GM18868 (cell line): ENCODE results near the gene AHCYL2.
A peak's percentile ranks its signal among the peaks of the same experiment; 100 is the strongest.
"Not testable (repeated sequence)": the region's sequence is repeated elsewhere in the genome, so short reads cannot be mapped to it uniquely, and the experiment has no call there.

Source experiments
- ATAC-seq: cut with Tn5 transposase; IDR thresholded peaks from one replicate; pipeline ENCODE4 v1.9.1; 2021; ENCODE audit warnings: mild to moderate bottlenecking, moderate library complexity; ENCODE audit not compliant: unreplicated experiment

AHCYL2 gene

GRCh38 chr7:129240119-129240820 lies 15.4 kb downstream of the AHCYL2 start:
- ATAC-seq = no peak

- no peak for ATAC-seq
These were observed 19.4 kb downstream of the AHCYL2 start for GRCh38 chr7:129244220-129244619.

- ATAC-seq = no peak
These were observed 20.7 kb downstream of the AHCYL2 start for GRCh38 chr7:129245533-129245932.

- no peak for ATAC-seq
These were observed 22.3 kb downstream of the AHCYL2 start for GRCh38 chr7:129247087-129247486.

DNA sequence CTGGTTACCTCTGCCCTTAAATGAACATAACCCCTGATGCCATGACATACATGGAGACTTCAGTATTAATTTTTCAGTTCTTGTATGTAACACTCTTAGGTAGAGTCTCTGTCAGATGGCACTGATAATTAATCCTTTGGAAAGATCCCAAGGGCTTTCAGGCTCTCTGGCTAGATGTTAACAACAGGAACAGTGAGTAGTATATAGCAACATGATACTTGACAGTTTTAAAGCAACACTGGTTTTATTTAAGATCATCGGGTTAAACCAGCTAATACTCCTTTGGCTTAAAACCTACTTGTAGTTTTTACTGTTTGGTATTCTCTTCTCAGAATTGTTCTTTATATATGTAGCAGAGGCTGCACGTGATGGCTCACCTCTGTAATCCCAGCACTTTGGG lies 27.3 kb downstream of the AHCYL2 start:
- no peak for ATAC-seq

DNA sequence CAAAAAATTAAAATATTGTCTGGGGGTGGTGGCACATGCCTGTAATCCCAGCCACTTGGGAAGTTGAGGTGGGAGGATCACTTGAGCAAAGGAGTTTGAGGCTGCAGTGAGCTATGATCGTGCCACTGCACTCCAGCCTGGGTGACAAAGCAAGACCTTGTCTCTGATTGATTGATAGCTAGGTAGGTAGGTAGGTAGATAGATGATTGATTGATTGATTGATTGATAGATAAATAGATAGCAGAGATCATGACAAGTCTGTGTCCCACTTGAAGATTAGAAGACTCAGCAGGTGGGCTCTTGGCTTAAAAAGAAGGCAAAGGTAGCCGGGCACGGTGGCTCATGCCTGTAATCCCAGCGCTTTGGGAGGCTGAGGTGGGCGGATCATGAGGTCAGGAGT lies 27.8 kb downstream of the AHCYL2 start:
- not testable (repeated sequence) for ATAC-seq

DNA sequence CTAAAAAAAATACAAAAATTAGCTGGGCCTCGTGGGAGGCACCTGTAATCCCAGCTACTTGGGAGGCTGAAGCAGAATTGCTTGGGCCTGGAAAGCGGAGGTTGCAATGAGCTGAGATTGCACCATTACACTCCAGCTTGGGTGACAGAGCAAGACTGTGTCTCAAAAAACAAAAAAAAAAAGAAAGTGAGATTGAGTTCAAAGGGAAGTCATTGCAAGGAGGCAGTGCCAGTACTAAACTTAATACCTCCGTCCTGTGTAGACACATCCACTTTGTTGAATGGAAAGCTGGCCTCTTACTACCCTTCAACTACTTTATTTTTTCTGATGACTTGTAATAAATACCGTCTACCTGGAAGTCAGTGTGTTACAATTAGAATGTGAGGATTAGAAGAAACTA lies 31.0 kb downstream of the AHCYL2 start:
- ATAC-seq = no peak

GRCh38 chr7:129256221-129256620 lies 31.4 kb downstream of the AHCYL2 start:
- no peak for ATAC-seq

- ATAC-seq = no peak
These were observed 32.3 kb downstream of the AHCYL2 start for GRCh38 chr7:129257168-129257567.

DNA sequence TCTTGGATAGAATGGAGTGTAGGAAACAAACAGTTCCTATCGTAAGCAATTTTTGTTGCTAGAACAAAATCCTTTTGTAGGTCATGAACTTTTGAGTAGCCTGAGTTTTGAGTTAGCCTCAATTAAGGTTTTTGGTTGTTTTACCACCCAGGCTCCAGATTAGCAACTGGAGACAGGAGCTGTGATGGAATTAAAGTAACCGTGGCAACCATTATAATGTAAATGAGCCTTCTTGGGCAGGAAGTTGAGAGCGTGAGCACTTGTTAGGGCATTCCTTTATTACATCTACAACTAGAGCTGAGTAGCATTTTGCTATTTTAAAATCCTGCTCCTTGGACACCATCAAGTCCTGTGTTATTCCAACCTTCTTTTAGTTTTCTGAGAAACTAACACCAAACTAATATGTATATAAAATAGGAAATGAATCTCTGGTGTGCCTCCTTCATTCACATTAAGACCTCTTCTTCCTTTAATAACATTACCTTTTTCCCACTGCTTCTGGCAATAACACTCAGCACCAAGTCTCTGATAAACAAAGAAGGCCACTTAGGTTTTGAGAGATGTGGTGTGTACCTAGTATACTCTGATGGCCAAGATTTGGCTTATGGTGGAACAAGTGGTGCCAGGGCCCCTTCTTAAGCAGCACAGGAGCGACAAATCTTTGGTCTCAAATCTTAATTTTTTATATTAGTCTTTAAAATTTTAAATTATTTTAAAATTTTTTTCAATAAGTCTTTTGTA lies 34.0 kb downstream of the AHCYL2 start:
- no peak for ATAC-seq

DNA sequence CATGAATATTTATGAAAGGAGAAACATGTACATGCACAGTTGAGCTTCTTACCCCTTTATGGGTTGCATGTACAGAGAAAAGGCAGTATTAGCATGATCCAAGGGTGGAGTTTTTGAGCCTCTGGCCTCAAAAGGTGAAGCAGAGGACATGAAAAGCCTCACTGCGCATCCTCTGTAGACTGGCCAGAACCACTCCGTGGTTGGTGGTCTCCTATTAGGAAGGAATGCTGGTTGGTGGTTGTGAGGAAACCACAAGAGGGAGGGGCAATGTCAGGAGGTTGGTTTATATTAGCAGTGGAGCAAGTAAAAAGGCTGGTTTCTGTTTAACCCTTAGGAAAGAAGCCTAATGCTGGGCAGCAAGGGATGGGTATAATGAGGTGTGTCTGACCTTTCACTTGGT lies 37.5 kb downstream of the AHCYL2 start:
- ATAC-seq = no peak

DNA sequence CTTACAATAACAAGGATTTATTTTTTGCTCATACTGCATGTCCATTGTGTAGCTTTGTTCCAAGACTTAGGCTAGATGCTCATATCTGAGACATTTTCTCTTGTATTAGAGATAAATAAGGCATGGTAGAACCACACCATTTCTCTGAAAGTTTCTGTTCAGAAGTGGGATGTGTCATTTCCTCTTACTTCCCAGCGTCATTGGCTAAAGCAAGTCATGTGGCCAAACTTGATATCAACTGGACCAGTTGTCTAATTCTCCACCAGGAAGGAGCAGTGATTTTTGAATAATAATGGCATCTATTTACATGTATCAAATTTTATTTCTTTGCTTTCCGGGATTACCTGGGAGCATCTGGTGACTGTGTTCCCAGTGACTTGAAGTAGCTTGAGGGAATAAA lies 38.3 kb downstream of the AHCYL2 start:
- ATAC-seq = no peak

GRCh38 chr7:129264534-129264933 lies 39.7 kb downstream of the AHCYL2 start:
- ATAC-seq = no peak

GRCh38 chr7:129265328-129265727 lies 40.5 kb downstream of the AHCYL2 start:
- ATAC-seq = no peak

- ATAC-seq = no peak
These were observed 41.4 kb downstream of the AHCYL2 start for GRCh38 chr7:129266181-129266580.

DNA sequence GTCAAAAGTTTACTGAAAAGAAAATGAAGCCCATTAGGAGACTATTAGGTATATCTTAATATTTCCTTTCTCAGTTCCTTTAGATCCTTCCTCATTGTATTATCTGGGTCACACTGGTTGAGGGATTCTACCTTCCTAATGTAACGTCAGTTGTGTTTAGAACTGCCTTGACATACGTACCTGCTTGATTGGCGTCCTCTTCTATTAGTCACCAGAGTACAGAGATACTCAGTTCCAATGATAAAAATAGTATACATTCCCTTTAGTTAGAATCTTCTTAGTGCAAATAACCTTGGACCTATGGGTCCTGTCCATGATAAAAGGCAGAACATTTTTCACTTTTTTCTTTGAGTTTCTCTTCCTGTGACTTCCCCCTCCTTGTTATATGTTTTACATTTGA lies 45.2 kb downstream of the AHCYL2 start:
- ATAC-seq = no peak

DNA sequence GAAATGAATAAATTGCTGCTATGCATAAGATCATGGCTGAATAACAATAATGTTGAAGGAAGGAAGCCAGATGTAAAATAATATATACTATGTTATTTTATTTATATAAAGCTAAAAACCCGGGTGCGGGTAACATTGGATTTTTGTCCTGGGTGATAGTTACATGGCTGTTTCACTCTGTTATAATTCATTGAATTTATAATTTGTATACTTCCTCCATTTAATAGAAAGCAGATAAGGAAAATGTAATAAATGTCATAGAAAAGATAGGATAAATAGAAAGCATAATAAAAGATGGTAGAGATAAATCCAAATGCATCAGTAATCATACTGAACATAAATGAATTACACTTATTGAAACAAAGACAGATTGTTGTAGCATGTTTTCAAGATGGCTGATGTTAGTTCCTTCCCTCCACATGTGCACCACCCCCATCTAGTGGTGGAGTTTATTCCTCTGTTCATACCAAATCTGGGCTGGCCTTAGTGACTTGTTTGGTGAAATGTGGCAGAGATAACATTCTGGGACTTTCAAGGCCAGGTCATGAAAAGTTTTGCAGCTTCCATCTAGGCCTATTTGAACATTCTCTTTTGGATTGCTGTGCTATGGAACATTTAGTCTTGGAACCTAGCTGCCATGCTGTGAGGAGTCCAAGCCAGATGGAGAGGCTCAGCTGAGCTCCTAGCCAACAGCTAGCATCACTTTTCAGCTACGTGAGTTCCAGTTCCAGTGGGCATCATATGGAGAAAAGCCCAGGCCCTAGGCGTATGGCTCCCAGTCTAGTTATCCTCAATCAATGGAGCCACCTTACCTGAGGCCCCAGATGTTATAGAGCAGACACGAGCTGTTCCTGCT lies 46.9 kb downstream of the AHCYL2 start:
- ATAC-seq = peak; percentile 53

DNA sequence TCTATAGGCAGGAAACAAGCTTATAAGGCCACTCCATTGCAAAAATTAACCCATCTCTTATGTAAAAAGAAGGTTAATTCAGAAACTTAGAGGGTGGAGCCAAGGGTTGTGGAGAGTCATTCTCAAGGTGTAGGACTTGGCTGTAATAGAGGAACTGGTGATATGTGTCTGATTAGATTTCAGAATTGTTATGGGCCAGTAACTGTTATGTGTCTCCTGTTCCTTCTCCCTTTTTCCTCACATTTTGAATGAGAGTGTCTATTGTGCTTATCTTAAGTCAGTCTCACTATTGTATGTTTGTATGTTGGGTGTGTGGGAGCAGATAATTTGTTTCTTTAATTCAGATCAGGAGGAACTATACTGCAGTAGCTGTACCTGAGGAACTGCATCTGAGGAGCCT lies 49.1 kb downstream of the AHCYL2 start:
- no peak for ATAC-seq

DNA sequence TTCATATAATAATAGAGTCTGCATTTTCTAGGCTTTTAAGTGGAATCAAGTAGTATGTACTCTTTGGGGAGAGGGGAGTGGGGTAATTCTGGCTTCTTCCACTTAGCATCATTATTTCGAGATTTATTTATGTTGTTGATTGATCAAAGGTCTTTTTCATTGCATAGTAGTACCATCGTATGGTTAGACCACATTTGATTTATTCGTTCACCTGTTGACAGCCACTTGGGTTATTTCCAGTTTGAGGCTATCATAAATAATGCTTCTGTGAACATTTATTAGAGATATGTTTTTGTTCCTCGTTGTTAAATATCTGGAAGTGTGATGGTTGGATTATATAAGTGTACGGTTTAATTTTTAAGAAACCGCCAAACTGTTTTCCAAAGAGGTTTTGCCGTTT lies 52.8 kb downstream of the AHCYL2 start:
- no peak for ATAC-seq

- ATAC-seq = no peak
These were observed 53.9 kb downstream of the AHCYL2 start for GRCh38 chr7:129278688-129279087.

- ATAC-seq = no peak
These were observed 54.9 kb downstream of the AHCYL2 start for GRCh38 chr7:129279757-129280156.

DNA sequence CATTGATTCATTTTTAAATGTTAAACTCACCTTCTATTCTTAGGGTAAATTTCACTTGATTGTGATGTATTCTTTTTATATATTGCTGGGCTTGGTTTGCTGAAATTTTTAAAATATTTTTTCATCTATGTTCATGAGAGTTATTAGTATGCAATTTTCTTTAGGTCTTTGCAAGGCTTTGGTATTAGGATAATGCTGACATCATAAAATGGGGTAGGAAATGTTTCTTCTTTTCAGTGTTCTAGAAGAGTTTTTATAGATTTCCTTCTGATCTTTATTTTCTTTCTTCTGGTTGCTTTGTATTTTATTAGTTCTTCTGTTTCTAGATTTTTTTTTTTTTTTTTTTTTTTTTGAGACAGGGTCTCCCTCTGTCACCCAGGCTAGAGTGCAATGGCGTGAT lies 56.3 kb downstream of the AHCYL2 start:
- ATAC-seq = no peak
